ENCODE results near the gene GATA6.

GATA6 gene

GRCh38 chr18:22169011-22169888 is at the start of gene GATA6:
GATA6 (plus strand) TSS chr18:22169589; CDS start chr18:22171145, 1,556 bp downstream.
- DNase-seq, result peak; percentile 74

- DNase-seq, result no peak
These were observed 44.4 kb upstream of the GATA6 start for GRCh38 chr18:22124970-22125369.

GRCh38 chr18:22128954-22129353 is 40.4 kb upstream of the GATA6 start:
- DNase-seq, result no peak

- no peak for DNase-seq
These were observed 39.6 kb upstream of the GATA6 start for GRCh38 chr18:22129778-22130177.

GRCh38 chr18:22132258-22132657 is 37.1 kb upstream of the GATA6 start:
- no peak for DNase-seq

GRCh38 chr18:22132763-22133162 is 36.6 kb upstream of the GATA6 start:
- no peak for DNase-seq

- peak; percentile 20 for DNase-seq
These were observed 33.0 kb upstream of the GATA6 start for GRCh38 chr18:22136395-22136794.

- no peak for DNase-seq
These were observed 28.2 kb upstream of the GATA6 start for GRCh38 chr18:22141211-22141610.

- DNase-seq, result no peak
These were observed 25.7 kb upstream of the GATA6 start for GRCh38 chr18:22143347-22144340.

GRCh38 chr18:22145160-22145559 is 24.2 kb upstream of the GATA6 start:
- no peak for DNase-seq

- DNase-seq, result no peak
These were observed 19.7 kb upstream of the GATA6 start for GRCh38 chr18:22149710-22150109.

- DNase-seq, result no peak
These were observed 17.3 kb upstream of the GATA6 start for GRCh38 chr18:22152093-22152492.

- no peak for DNase-seq
These were observed 16.0 kb upstream of the GATA6 start for GRCh38 chr18:22153428-22153827.

- DNase-seq, result no peak
These were observed 13.8 kb upstream of the GATA6 start for GRCh38 chr18:22155584-22155983.

- DNase-seq, result no peak
These were observed 10.4 kb upstream of the GATA6 start for GRCh38 chr18:22159014-22159413.

- no peak for DNase-seq
These were observed 8.3 kb upstream of the GATA6 start for GRCh38 chr18:22161090-22161489.

GRCh38 chr18:22163416-22164161 is 5.8 kb upstream of the GATA6 start:
- no peak for DNase-seq

- no peak for DNase-seq
These were observed 4.9 kb upstream of the GATA6 start for GRCh38 chr18:22164337-22165048.

GRCh38 chr18:22165049-22165602 is 4.3 kb upstream of the GATA6 start:
- no peak for DNase-seq

- DNase-seq, result no peak
These were observed 3.8 kb upstream of the GATA6 start for GRCh38 chr18:22165603-22166068.

- no peak for DNase-seq
These were observed 3.1 kb upstream of the GATA6 start for GRCh38 chr18:22166069-22166950.

All from NCI-H774 (cell line).